ENCODE data around the gene ATXN7.

Gene ATXN7

DNA sequence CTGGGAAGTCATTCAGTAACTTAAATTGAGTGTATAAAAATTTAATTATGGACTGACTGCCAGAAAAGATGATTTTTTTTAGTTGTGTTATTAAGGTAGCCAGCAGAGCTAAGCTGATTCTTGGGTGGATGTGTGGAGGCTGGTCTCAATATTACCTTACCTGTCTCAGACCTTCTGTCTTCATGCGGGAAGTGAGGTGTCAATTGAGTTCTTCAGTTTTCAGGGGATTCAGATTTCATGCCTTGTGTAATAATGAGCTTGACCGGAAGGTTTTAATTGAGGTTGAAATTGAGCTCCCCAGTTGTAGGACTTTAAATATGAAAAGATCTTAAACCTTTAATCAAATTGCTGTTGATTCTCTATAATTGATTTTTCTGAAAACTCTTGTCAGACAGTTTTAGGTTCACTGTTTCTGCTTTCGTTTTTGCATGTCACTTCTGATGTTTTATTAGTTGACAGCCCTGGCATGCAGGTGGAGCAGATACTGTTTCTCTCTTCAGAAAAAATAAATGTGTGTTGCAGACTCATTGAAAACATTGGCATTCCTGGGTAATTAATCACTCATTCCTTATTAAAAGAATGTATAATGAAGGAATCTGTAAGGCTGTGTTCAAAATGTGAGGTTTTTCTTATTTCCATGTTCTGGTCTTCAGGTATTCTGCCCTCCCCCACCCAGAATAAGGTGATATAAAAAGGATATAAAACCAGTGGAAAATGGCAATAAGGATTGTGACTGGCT, 105.1 kb downstream of the ATXN7 start:
- TF ChIP-seq, protein P1, sequence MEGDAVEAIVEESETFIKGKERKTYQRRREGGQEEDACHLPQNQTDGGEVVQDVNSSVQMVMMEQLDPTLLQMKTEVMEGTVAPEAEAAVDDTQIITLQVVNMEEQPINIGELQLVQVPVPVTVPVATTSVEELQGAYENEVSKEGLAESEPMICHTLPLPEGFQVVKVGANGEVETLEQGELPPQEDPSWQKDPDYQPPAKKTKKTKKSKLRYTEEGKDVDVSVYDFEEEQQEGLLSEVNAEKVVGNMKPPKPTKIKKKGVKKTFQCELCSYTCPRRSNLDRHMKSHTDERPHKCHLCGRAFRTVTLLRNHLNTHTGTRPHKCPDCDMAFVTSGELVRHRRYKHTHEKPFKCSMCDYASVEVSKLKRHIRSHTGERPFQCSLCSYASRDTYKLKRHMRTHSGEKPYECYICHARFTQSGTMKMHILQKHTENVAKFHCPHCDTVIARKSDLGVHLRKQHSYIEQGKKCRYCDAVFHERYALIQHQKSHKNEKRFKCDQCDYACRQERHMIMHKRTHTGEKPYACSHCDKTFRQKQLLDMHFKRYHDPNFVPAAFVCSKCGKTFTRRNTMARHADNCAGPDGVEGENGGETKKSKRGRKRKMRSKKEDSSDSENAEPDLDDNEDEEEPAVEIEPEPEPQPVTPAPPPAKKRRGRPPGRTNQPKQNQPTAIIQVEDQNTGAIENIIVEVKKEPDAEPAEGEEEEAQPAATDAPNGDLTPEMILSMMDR (IDR thresholded peaks at IDR 0.05; ENCODE audit: control extremely low read depth, extremely low read depth, low read depth, missing control alignments): no peak
- ChIA-PET POLR2A (no interaction called here), CTCF (interaction anchor here (1.2 to 9.7 kb wide), 5 partner anchors 9 to 31 kb away, joined by 3 to 106 read pairs (median 13); no protein-coding TSS in a partner anchor)
- no peak for DNase-seq (ENCODE audit: extremely low spot score)

DNA sequence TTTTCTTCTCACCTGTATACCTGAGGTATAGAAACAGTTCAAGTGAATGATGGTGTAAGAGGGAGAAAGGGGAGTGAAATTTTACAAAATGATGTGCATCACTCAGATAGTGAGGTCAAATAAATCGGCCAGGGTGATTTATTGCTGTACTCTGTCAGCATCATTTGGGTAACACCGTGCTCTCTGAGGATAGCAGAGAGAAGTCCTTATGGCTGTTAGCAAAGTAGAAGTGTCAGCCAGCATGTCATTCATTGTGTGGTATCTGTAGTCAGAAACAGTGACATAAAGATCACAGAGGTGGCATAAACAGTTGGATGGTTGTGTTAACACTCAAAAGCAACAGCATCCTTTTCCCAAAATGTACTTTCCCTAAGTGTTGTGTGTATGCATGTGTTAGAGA, 106.2 kb downstream of the ATXN7 start:
- ChIA-PET CTCF (interaction anchor here (1.2 to 4.6 kb wide), 3 partner anchors 9 to 23 kb away, joined by 3 to 29 read pairs (median 5); no protein-coding TSS in a partner anchor), POLR2A (no interaction called here)
- DNase-seq (ENCODE audit: extremely low spot score): no peak
- TF ChIP-seq, protein P1 (IDR thresholded peaks at IDR 0.05; ENCODE audit: control extremely low read depth, extremely low read depth, low read depth, missing control alignments): no peak

DNA sequence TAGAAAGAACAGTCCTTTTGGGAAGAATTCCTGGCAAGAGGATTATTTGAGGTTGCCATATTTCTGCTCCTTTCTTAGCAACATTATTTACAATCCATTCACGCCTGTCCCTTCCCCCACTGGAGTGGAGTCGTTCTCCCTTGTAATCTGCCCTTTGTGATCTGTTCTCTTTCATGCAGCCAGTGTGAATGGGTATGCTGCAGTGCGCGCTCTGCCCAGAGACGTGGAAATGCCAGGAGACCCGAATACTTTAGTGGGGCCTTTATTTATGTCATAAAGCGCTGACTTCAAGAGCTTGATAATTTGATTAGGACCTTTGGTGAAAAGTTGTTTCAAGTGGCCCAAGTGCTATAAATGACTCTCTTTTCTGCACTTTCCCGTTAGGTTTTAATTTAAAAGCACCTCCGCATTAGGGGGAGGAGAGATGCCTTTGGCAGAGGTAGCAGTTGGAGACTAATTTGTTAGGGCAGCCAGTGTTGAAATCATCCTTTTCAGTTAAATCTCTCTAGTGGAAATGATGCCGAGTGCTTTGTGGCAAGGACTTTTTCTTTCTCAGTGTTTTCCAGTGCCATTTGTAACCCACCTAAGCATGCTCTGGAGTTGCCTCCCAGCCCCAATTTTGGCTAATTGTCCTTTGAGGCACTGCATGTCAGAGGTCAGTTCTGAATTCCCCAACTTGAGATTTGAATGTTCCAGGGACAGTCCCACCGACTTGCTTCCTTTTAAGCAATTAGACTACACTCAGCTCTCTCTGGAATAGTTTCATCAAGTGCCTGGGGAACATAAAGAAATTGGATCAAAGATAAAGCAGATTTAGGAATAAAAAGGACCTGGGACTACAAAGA, 107.2 kb downstream of the ATXN7 start:
- ChIA-PET CTCF (interaction anchor here (1.2 to 3.4 kb wide), 2 partner anchors 8 to 10 kb away, joined by 3 to 24 read pairs; no protein-coding TSS in a partner anchor), POLR2A (no interaction called here)
- TF ChIP-seq, protein P1 (IDR thresholded peaks at IDR 0.05; ENCODE audit: control extremely low read depth, extremely low read depth, low read depth, missing control alignments): no peak
- no peak for DNase-seq (ENCODE audit: extremely low spot score)

DNA sequence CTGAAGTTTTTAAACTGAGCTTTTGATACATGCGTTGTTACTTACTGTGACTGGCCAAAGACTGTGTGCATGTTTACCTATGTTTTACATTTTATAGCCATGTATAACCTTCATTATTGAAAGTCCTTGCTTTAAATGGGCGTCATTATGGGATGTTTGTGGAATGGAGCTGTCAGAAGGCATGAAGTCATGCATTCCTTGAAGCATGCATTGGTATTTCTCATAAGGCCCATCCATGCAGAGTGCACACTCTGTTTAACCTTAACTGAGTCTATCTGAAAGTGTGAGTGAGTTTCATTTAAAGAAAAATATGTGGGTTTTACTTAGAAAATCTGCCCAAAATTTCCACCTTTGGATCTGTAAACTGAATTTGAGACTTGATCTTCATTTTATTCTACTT, 108.5 kb downstream of the ATXN7 start:
- ChIA-PET CTCF (interaction anchor here (1.0 to 3.4 kb wide), 6 partner anchors 9 to 23 kb away, joined by 3 to 24 read pairs (median 4); no protein-coding TSS in a partner anchor), POLR2A (no interaction called here)
- TF ChIP-seq, protein P1 (IDR thresholded peaks at IDR 0.05; ENCODE audit: control extremely low read depth, extremely low read depth, low read depth, missing control alignments): no peak
- DNase-seq (ENCODE audit: extremely low spot score): no peak

DNA sequence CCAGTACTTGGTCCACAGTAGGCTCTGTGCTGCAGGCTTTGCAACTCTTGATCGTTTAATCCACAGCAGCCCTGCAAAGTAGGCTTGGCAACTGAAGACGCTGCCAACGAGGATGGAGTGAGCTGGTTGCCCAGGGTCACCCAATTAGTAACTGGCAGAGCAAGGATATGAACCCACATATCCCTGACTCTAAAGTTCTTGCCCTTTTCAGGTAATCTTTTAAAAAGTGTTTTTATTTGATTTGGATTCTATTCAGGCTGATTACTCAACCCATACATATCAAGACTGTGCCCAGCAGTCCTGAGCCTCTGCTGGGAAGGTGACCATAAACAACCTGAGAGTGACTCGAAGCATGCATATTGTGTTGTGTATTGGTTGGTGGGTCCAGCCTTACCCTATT, 109.3 kb downstream of the ATXN7 start:
- no peak for DNase-seq (ENCODE audit: extremely low spot score)
- ChIA-PET POLR2A (no interaction called here), CTCF (interaction anchor here (1.0 to 12.5 kb wide), 8 partner anchors 10 to 24 kb away, joined by 3 to 82 read pairs (median 4); no protein-coding TSS in a partner anchor)
- TF ChIP-seq, protein P1 (IDR thresholded peaks at IDR 0.05; ENCODE audit: control extremely low read depth, extremely low read depth, low read depth, missing control alignments): no peak

DNA sequence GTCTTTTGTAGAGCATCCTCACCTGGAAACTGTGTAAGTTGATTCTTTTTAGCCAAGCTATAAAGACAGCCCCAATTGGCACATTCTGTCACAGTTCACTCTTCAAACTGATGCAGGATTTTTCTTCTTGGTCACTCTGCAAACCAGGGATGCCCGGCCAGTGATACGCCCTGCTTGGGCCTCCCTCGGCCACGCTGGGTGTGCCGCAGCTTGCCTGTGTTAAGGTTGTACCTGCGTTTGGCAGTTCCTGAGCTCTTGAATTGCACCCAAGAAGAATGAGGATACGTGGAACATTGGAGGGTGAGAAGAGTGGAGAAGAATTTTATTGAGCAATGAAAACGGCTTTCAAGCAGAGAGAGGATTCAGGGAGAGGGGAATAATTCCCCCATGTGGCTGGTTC, 109.7 kb downstream of the ATXN7 start:
- TF ChIP-seq, protein P1 (IDR thresholded peaks at IDR 0.05; ENCODE audit: control extremely low read depth, extremely low read depth, low read depth, missing control alignments): no peak
- POLR2A ChIA-PET: no interaction called here
- no peak for DNase-seq (ENCODE audit: extremely low spot score)
- CTCF ChIA-PET: interaction anchor here (1.3 to 12.5 kb wide), 6 partner anchors 10 to 25 kb away, joined by 3 to 82 read pairs (median 6); no protein-coding TSS in a partner anchor

Data from GM10248 (cell line).